Stimulated activated CD8-positive, alpha-beta memory T cell treated with anti-CD3 and anti-CD28 coated beads, Interleukin-2, amount 100 ng/mL, for 1 hour (primary cell): ENCODE measurements around the gene PPP1R13B.
"Not testable (repeated sequence)": the region's sequence is repeated elsewhere in the genome, so short reads cannot be mapped to it uniquely, and the experiment has no call there.

Experiments
- DNase-seq, 2 donors: peaks; one replicate each; pipeline ENCODE4 v3.0.0-alpha.2; 2020; ENCODE audit warnings: low read depth in 2 of 2

PPP1R13B gene

GRCh38 chr14:103699901-103700752 lies 147.2 kb downstream of the PPP1R13B start:
- no peak for DNase-seq

GRCh38 chr14:103699261-103699661 lies 148.1 kb downstream of the PPP1R13B start:
- no peak for DNase-seq

DNA sequence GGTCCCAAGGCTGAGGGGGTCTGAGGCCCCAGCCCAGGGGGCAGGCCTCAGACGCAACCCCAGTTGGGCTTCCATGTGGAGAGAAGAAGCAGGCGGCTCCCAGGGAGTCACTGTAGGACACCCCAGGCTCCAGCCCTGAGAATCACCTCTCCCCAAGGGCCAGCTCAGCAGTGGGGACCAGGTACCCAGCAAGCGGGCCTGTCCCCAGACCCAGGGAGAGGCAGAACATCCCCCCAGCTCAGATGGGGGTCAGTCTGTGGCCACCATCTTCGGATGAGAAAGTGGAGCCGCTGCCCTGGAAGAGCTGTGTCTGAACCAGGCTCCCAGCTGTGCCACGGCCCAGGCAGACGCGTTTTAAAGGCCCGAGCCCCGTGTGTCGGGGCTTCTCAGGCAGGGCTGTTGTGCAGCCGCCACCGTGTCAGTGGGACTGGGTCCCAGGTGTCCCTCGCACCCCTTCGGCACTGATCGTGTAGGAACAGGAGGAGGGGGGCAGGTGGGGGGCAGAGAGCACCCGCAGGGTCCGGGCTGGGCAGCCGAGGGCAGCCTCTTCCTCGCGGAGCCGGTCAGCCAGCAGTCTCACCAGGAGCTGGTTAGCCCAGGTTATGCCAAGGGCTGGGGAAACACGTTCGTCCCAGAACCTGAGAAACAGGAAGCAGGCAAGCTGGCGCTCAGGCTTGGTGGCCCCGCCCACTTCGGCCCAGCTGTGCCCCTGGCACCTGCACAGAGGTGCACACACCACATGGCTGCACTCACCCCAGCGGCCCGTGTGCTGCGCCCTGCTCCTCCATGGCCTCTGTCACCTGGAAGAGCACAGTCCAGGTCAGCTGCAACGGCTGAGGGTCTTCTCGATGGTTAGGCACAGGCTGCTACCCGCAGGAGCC lies 148.8 kb downstream of the PPP1R13B start:
- DNase-seq = no peak

- DNase-seq = no peak
These were observed 149.6 kb downstream of the PPP1R13B start for GRCh38 chr14:103697603-103698379.

DNA sequence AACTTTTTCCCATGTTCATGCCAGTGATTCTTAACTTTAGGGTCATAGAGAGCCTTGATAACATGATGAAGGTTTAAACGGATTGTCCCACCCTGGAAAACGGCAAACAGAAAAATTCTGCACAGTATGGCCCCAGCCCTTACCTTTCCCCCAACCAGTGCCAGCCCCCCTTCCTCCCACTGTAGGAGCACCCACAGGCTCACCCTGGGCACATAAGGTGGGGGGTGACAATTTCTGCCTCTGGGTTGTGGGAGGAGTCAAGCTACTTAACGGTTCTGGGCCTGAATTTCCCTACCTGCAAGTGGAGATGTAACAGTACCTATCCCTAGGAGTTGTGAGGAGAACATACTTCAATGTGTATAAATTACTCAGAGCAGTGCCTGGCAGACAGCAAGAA lies 150.2 kb downstream of the PPP1R13B start:
- no peak for DNase-seq

- DNase-seq = no peak
These were observed 150.8 kb downstream of the PPP1R13B start for GRCh38 chr14:103696466-103697071.

- DNase-seq = no peak
These were observed 151.3 kb downstream of the PPP1R13B start for GRCh38 chr14:103696070-103696402.

DNA sequence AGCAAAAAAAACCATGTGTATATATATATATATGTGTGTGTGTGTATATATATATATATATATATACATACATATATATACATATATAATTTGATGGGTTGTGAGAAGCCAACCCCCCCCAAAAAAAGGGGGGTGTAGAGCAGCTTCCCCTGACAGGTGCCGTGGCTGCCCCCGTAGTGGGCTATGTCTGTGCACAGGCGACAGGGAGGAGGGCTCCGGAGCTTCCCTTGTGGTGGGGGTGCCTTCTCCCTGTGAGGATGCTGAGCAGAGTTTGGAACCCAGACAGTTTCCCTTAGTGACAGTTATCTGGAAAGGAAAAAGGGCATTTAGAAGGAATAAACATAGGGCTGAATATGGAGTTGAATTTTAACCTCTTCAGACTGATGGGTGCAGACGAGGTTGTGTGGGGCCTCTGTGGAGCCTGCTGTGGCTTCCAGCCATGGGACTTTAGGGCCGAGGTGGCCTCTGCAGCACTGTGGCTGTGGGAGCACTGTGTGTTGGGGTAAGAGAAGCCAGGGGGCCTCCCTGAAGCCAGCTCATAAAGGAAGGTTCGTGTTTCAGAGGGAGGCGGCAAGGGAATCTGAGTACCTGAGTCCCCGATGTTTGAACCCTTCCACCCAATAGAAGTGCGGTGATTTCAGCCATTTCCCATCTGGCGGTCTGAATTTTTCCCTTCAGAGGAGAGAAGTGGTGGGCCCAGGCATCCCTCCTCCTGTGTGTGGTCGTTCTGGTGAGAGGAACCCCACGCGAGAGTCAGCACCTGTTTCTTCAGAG lies 151.9 kb downstream of the PPP1R13B start:
- DNase-seq = no peak

DNA sequence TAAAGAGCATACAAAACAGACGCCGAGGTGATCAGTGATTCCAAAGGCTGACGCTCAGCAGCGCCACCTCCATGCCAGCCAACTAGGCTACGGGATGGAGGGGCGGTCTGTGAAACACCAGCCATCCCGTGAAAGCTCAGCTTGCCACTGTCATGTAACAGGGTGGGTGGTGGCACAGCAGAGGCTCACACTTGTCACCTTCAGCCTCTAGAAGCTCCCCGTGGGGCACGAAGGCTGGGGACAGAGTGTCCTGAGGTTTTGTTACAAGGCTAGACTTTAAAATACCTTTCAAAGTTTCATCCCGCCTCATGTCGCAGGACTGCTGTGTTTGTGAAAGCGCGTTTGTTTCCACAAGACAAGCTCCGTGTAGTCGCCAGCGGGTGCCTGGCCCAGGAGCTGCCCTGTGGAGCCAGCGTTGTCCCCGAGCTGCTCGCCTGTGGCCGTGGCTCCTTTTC lies 152.8 kb downstream of the PPP1R13B start:
- no peak for DNase-seq

DNA sequence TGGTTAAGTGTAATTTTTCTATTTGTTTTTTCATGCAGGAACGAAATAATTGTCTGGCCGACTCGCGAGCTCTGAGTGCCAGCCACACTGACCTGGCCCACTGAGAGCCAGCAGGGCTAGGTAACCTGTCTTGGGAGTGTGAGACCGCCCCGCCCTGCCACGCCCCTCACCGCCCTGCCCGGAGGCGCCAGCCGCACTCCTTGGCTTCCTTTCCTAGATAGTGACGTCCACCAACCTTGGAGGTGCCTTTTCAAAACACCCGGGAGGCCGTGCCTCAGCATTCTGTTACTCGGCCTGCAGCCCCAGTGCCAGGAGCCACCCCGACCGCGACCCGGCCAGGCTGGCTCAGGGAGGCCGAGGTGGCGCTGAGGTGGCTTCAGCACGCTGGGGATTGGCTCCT lies 153.9 kb downstream of the PPP1R13B start:
- DNase-seq = no peak

DNA sequence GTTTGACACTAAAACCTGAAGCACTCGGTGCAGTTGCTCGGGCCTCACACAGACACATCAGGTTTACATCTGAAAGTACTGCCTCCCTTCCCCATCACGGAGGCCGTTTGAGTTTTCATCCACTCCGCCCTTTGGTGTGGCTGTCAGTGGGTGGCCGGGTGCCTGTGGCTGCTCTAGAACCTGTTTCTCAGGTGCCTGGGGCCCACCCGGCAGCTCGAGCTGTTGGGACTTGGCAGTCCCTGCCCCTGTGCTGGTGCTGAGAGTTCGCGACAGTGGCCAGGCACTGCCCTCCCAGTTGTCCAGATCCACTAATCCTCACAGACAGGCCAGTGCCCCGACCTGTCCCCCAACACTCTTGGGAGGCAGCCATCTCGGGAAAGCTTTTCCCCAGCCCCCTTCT lies 154.5 kb downstream of the PPP1R13B start:
- no peak for DNase-seq

DNA sequence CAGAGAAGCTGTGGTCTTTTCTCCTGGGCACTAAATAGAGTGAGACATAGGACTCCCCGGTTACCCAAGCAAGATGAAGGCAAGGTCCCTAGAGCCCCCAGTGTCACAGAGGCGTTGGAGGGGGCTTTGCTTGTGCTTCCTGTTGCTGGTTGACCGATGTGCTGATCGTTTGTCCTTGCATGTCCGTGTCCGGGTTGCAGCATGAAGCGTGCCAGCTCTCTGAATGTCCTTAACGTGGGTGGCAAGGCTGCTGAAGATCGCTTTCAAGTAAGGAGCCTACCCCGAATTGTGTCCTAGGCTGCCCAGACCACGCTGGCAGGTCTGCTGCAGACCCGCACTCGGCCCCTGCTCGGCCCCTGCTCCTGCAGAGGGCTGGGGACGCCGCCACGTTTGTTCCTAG lies 155.2 kb downstream of the PPP1R13B start:
- DNase-seq = no peak

DNA sequence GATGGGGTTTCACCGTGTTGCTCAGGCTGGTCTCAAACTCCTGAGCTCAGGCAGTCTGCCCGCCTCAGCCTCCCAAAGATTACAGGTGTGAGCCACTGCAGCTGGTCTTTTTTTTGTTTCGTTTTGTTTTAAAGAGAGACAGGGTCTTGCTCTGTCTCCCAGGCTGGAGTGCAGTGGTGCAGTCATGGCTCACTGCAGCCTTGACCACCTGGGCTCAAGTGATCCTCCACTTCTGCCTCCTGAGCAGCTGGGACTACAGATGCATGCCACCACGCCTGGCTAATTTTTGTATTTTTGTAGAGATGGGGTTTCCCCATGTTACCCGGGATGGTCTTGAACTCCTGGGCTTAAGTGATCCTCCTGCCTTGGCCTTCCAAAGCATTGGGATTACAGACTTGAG lies 155.7 kb downstream of the PPP1R13B start:
- not testable (repeated sequence) for DNase-seq

GRCh38 chr14:103690332-103690731 lies 157.0 kb downstream of the PPP1R13B start:
- DNase-seq = no peak

DNA sequence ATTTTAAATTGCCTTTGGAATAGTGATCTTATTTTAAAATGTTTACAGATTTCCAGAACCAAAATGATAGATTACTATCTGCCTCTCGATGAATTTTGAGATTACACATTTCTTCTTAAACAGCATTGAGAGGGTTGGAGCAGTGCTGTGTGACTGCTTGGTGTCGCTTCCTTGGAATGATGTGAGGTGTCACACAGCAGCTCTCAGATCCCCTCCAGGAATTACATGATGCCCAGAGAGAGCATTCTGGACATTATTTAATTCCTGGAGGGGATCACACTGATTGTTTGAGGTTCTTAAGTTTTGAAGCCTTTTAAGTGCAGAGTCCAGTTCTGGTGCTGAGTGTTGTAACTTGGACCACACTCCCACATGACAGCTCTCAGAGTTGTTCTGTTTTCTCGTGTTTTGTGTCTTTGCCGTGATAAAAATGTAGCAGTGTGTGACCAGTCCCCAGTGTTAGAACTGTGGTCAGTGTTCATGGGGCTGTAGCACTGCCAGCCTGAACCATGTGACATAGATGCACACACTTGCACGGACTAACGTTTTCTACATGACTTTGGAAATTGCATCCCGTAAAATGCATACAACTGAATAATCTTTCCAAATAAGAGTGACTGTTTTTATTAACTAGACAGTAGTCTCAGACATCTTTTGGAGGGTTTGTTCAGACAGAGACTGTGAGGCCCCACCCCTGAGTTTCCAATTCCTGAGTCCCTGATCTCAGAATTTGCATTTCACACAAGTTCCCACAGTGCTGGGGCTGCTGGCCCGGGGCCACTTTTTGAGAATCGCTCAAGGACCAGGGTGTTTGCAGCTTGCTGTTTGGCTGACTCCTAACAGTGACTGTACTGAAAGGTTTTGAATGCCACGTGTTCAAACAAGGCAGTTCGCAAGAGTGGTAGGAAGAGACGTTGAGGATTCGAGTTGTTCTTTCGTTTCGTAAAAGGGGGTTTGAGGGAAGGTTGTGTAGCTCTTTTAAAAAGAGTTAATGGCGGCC lies 158.2 kb downstream of the PPP1R13B start:
- no peak for DNase-seq

DNA sequence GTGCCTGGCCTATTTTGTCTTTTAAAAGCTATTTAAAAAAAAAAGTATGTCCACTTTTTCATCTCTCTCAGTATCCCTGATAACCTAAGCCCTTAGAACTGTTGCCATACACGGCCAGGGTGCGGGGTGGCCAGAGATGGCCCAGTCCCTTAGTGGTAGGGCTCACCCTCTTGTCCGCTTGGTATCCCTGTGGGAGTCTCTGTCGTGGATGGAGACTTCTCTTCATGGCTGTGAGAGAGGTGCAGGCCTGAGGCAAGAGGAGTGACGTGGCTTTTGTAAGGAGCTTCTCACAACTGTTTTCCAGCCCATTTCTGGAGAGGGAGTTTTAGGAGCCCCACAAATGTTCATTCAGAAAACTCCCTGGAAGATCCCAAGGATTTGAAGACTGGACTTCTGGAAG lies 158.9 kb downstream of the PPP1R13B start:
- no peak for DNase-seq

DNA sequence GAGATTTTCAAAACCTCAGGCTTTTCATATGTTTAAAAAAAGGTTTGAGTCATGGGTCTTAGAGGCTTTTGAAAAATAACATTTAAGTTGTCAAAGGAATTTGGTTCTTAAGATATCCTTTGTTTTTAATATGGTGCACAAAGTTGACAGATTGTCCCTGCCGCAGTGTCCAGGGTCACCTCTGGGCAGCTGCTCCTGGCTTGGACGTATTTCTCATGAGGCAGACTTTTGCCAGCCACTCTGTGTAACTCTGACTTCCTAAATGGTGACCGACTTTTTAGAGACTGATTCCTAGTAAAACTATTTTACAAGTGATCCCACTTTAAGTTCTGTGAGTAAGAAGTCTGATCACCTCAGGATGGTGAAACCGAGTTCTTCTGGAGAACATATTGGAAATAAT lies 159.7 kb downstream of the PPP1R13B start:
- DNase-seq = no peak

DNA sequence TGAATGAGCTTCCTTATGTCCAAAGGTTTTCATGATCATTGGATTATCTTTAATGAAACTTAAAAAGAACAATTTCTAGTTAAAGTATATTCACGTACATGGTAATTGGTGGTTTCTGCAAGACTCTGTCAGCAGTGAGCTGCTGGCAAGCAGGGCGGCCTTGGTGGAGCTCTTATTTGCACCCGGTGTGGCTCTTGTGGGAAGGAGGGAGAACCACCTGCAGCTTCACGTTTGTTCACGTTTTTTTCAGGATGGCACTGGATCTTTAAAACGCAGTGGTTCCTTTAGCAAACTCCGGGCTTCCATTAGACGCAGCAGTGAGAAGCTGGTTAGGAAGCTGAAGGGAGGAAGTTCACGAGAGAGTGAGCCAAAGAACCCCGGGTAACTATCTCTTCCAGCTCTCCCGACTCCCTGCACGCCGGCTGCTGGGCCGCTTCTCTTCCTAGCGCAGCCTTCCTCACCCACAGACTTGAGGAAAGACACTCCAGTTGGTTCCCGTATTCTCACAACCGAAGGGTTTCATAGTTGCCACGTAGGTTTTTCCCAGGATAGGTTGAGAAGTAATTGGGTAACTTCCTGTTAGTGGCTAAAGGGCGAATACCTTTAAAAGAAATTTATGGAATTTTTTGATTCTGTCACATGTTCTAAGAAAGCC lies 160.4 kb downstream of the PPP1R13B start:
- DNase-seq = no peak
